ENCODE data around the gene RAF1.

RAF1 gene
- total RNA-seq, result 191 to 227 (median 221) reads per million in 3 donors

DNA sequence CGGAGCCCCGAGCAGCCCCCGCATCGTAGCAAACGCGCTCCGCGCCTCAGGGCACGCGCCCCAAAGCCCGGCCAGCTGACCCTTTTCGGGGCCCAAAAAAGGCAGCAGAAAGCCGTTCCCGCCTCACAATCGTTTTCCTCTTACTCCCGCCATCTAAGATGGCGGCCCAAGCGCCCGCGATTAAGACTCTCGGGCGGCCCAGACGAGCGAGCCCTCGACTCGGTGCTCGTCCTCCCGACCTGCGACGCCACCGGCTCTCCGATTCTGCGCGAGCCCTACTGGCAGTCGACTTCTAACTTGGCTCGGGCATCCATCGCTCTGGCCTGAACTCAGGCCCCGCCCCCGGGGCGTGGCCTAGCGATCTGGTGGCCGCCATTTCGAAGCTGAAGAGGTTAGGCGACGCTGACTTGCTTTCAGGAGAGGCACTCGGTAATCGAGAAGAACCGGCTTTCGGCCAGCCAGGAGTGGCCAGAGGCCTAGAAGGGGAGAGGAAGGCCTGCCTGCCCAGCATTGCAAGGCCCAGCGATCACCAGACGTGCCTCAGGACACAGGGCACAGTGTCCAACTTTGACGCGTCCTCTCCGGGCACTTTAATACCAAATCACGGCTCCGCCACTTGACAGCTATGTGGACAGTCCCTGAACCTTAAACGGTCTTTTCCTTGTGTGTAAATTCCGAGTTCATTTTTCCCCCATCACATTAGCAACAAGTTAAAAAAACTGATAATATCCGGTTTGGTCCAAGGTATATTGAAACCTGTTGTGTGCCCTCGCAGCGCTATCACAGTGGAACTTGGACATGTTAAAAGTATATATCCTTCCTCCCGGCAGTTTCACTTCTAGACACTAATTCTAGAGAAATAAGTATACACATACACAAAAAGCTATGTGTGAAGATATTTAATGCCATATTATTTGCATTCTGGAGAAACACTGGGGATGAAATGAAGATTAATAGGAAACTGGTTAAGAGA lies at the start of gene RAF1:
TSS of gene RAF1 (minus strand) at position 182 of the 973 bp plus-strand sequence. CDS start 45,396 bp downstream, outside the sequence.
- H3K27ac ChIP-seq (ENCODE audit: insufficient read depth, low read length, poor library complexity, severe bottlenecking), result peak within 1 kb of the TSS; percentile 99
- DNase-seq, result peak; percentile 91 to 95 (median 94)
- no peaks in the 10 kb centered on the region for H3K36me3 ChIP-seq (ENCODE audit: control insufficient read depth, insufficient read depth, low read length)
- H3K4me3 ChIP-seq (ENCODE audit: insufficient read depth, low read depth, low read length, poor library complexity, severe bottlenecking), result peak within 1 kb of the TSS; percentile 100
- H3K4me1 ChIP-seq (ENCODE audit: control insufficient read depth, insufficient read depth, low read length, poor library complexity, severe bottlenecking), result peaks cover 6% of the 10 kb centered on the region
- no peaks in the 10 kb centered on the region for H3K27me3 ChIP-seq (replicated peaks; ENCODE audit: control insufficient read depth, insufficient read depth, low read length, poor library complexity, severe bottlenecking)
- no peaks in the 10 kb centered on the region for H3K9me3 ChIP-seq (ENCODE audit: control insufficient read depth, low read length)

DNA sequence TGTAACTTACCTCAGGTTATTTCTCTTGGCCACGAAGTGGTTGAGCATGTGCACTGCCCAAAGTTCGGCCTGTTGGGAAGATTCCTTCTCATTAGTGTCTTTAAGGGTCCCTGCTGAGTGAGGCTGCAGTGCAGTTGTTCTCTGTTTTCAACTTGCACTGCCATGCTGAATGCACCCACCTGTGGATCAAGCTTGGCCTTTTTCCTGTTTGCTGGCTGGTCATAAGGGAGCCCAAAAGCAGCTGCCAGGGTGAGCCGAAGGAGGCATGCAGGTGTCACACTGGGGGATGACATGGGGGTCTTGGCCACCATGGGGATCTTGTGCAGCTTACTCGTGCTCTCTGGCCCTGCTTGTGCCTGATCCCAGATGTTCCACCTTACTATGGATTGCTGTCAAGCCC lies 46.1 kb upstream of the RAF1 start:
- Histone ChIP-seq H3K9me3 (ENCODE audit: control insufficient read depth, low read length) (no peaks in the 10 kb centered on the region), H3K27ac (ENCODE audit: insufficient read depth, low read length, poor library complexity, severe bottlenecking) (no peak overlapping the region), H3K4me3 (ENCODE audit: insufficient read depth, low read depth, low read length, poor library complexity, severe bottlenecking) (no peak overlapping the region), H3K36me3 (ENCODE audit: control insufficient read depth, insufficient read depth, low read length) (no peaks in the 10 kb centered on the region), H3K27me3 (replicated peaks; ENCODE audit: control insufficient read depth, insufficient read depth, low read length, poor library complexity, severe bottlenecking) (no peaks in the 10 kb centered on the region), H3K4me1 (ENCODE audit: control insufficient read depth, insufficient read depth, low read length, poor library complexity, severe bottlenecking) (no peaks in the 10 kb centered on the region)
- no peak for DNase-seq

- no peak for DNase-seq
- Histone ChIP-seq H3K9me3 (ENCODE audit: control insufficient read depth, low read length) (no peaks in the 10 kb centered on the region), H3K4me3 (ENCODE audit: insufficient read depth, low read depth, low read length, poor library complexity, severe bottlenecking) (no peak overlapping the region), H3K36me3 (ENCODE audit: control insufficient read depth, insufficient read depth, low read length) (no peaks in the 10 kb centered on the region), H3K27me3 (replicated peaks; ENCODE audit: control insufficient read depth, insufficient read depth, low read length, poor library complexity, severe bottlenecking) (no peaks in the 10 kb centered on the region), H3K4me1 (ENCODE audit: control insufficient read depth, insufficient read depth, low read length, poor library complexity, severe bottlenecking) (no peaks in the 10 kb centered on the region), H3K27ac (ENCODE audit: insufficient read depth, low read length, poor library complexity, severe bottlenecking) (no peak overlapping the region)
These were observed 45.4 kb upstream of the RAF1 start for GRCh38 chr3:12709334-12709733.

GRCh38 chr3:12708584-12709192 lies 44.8 kb upstream of the RAF1 start:
- Histone ChIP-seq H3K36me3 (ENCODE audit: control insufficient read depth, insufficient read depth, low read length) (no peaks in the 10 kb centered on the region), H3K9me3 (ENCODE audit: control insufficient read depth, low read length) (no peaks in the 10 kb centered on the region), H3K27me3 (replicated peaks; ENCODE audit: control insufficient read depth, insufficient read depth, low read length, poor library complexity, severe bottlenecking) (no peaks in the 10 kb centered on the region), H3K4me1 (ENCODE audit: control insufficient read depth, insufficient read depth, low read length, poor library complexity, severe bottlenecking) (no peaks in the 10 kb centered on the region), H3K27ac (ENCODE audit: insufficient read depth, low read length, poor library complexity, severe bottlenecking) (no peak overlapping the region), H3K4me3 (ENCODE audit: insufficient read depth, low read depth, low read length, poor library complexity, severe bottlenecking) (no peak overlapping the region)
- DNase-seq, result no peak

DNA sequence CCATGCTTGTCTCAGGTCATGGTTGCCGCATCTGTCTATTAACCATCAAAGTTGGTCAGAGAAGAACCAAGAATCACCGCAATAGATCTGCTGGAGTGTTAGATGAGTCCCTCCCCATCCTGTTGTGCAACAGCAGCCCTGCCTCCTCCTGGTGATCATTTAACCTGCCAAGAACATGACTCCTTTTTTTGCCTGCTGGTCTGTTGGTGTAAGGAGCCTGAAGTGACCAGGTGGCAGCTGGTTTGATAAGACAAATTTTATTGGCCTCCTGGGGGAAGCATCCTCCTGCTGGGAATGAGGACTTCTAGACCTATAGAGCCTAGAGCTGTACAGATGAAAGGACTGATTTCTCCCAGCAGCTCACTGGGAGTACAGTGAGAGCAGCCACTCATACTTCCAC lies 43.5 kb upstream of the RAF1 start:
- Histone ChIP-seq H3K27ac (ENCODE audit: insufficient read depth, low read length, poor library complexity, severe bottlenecking) (no peak overlapping the region), H3K9me3 (ENCODE audit: control insufficient read depth, low read length) (no peaks in the 10 kb centered on the region), H3K4me3 (ENCODE audit: insufficient read depth, low read depth, low read length, poor library complexity, severe bottlenecking) (no peak overlapping the region), H3K4me1 (ENCODE audit: control insufficient read depth, insufficient read depth, low read length, poor library complexity, severe bottlenecking) (no peaks in the 10 kb centered on the region), H3K36me3 (ENCODE audit: control insufficient read depth, insufficient read depth, low read length) (no peaks in the 10 kb centered on the region), H3K27me3 (replicated peaks; ENCODE audit: control insufficient read depth, insufficient read depth, low read length, poor library complexity, severe bottlenecking) (no peaks in the 10 kb centered on the region)
- DNase-seq, result no peak

GRCh38 chr3:12706504-12707253 lies 42.8 kb upstream of the RAF1 start:
- H3K27ac ChIP-seq (ENCODE audit: insufficient read depth, low read length, poor library complexity, severe bottlenecking), result no peak overlapping the region

DNA sequence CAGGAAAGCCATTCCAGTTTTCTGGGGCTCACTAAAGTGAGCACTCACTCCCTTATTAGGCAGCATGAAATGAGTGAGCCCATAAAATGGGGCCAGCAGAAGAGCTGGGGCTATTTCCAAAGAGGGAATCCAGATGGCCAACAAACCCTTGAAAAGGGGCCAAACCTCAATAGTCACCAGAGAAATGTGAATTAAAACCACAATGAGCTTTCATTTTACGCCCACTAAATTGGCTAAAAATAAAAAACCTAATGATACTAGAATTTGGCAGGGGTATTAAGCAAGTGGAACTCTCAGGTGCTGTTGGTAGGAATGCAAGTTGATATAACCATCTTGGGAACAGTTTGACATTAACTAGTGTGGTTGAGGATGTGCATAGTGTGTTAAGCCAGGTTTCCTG lies 42.1 kb upstream of the RAF1 start:
- no peaks in the 10 kb centered on the region for H3K36me3 ChIP-seq (ENCODE audit: control insufficient read depth, insufficient read depth, low read length)
- H3K9me3 ChIP-seq (ENCODE audit: control insufficient read depth, low read length), result no peaks in the 10 kb centered on the region
- no peak for DNase-seq
- H3K4me1 ChIP-seq (ENCODE audit: control insufficient read depth, insufficient read depth, low read length, poor library complexity, severe bottlenecking), result no peaks in the 10 kb centered on the region
- no peaks in the 10 kb centered on the region for H3K27me3 ChIP-seq (replicated peaks; ENCODE audit: control insufficient read depth, insufficient read depth, low read length, poor library complexity, severe bottlenecking)
- H3K4me3 ChIP-seq (ENCODE audit: insufficient read depth, low read depth, low read length, poor library complexity, severe bottlenecking), result no peak overlapping the region
- no peak overlapping the region for H3K27ac ChIP-seq (ENCODE audit: insufficient read depth, low read length, poor library complexity, severe bottlenecking)

More at GRCh38 chr3:12706504-12707253, 42.8 kb upstream of the RAF1 start:
- H3K27me3 ChIP-seq (replicated peaks; ENCODE audit: control insufficient read depth, insufficient read depth, low read length, poor library complexity, severe bottlenecking), result no peaks in the 10 kb centered on the region
- DNase-seq, result peak; percentile 2 to 26 (median 18)
- no peaks in the 10 kb centered on the region for H3K4me1 ChIP-seq (ENCODE audit: control insufficient read depth, insufficient read depth, low read length, poor library complexity, severe bottlenecking)
- no peaks in the 10 kb centered on the region for H3K9me3 ChIP-seq (ENCODE audit: control insufficient read depth, low read length)
- H3K4me3 ChIP-seq (ENCODE audit: insufficient read depth, low read depth, low read length, poor library complexity, severe bottlenecking), result no peak overlapping the region
- H3K36me3 ChIP-seq (ENCODE audit: control insufficient read depth, insufficient read depth, low read length), result no peaks in the 10 kb centered on the region

GRCh38 chr3:12705374-12705926 lies 41.5 kb upstream of the RAF1 start:
- DNase-seq, result no peak
- Histone ChIP-seq H3K27me3 (replicated peaks; ENCODE audit: control insufficient read depth, insufficient read depth, low read length, poor library complexity, severe bottlenecking) (no peaks in the 10 kb centered on the region), H3K4me3 (ENCODE audit: insufficient read depth, low read depth, low read length, poor library complexity, severe bottlenecking) (no peak overlapping the region)

DNA sequence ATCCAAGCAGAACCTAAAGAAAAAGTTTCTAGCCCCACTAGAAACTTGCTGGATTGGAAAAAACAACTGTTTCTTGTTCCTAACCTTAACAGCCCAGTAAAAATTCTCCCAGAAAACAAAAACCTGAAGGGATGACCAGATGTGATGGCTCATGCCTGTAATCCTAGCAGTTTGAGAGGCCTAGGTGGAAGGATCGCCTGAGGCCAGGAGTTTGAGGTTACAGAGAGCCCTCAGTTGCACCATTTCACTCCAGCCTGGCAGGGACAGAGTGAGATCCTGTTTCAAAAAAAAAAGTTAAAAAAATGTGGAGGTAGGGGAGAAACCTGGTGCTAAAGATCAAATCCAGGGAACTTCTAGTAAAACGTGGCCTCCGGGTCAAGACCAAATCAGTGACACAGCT lies 38.6 kb upstream of the RAF1 start:
- Histone ChIP-seq H3K27me3 (replicated peaks; ENCODE audit: control insufficient read depth, insufficient read depth, low read length, poor library complexity, severe bottlenecking) (no peaks in the 10 kb centered on the region), H3K27ac (ENCODE audit: insufficient read depth, low read length, poor library complexity, severe bottlenecking) (no peak overlapping the region), H3K36me3 (ENCODE audit: control insufficient read depth, insufficient read depth, low read length) (no peaks in the 10 kb centered on the region)

More at GRCh38 chr3:12705374-12705926, 41.5 kb upstream of the RAF1 start:
- Histone ChIP-seq H3K9me3 (ENCODE audit: control insufficient read depth, low read length) (no peaks in the 10 kb centered on the region), H3K27ac (ENCODE audit: insufficient read depth, low read length, poor library complexity, severe bottlenecking) (no peak overlapping the region), H3K36me3 (ENCODE audit: control insufficient read depth, insufficient read depth, low read length) (no peaks in the 10 kb centered on the region), H3K4me1 (ENCODE audit: control insufficient read depth, insufficient read depth, low read length, poor library complexity, severe bottlenecking) (no peaks in the 10 kb centered on the region)

More for the DNA sequence above, 38.6 kb upstream of the RAF1 start:
- no peak for DNase-seq
- no peak overlapping the region for H3K4me3 ChIP-seq (ENCODE audit: insufficient read depth, low read depth, low read length, poor library complexity, severe bottlenecking)
- no peaks in the 10 kb centered on the region for H3K4me1 ChIP-seq (ENCODE audit: control insufficient read depth, insufficient read depth, low read length, poor library complexity, severe bottlenecking)
- H3K9me3 ChIP-seq (ENCODE audit: control insufficient read depth, low read length), result no peaks in the 10 kb centered on the region
